Smooth muscle cell (in vitro differentiated cells): ENCODE results near the gene JPT2. TPM values are rescaled to one million over a fixed set of nuclear protein-coding genes. Genes with fewer than 3 reads are reported as not detected.

Experiments used
- DNase-seq: peaks from one replicate; lab custom pipeline; 2025; ENCODE audit not compliant: unreplicated experiment; lab: John Stamatoyannopoulos, UW
- H2AFZ ChIP-seq: fragments of 200-600 bp; sonication (generic); 2 replicates; pipeline ENCODE4 v1.6.0; 2016; ENCODE audit warnings: antibody characterized with exemption, low read depth, mild to moderate bottlenecking
- H3F3A ChIP-seq: fragments of 200-600 bp; sonication (generic); 2 replicates; pipeline ENCODE4 v1.6.0; 2017; ENCODE audit warnings: antibody characterized with exemption, low read depth
- H3K27ac ChIP-seq: fragments of 200-600 bp; sonication (generic); 2 replicates; pipeline ENCODE4 v1.5.1; 2016; ENCODE audit warnings: low read depth, mild to moderate bottlenecking
- H3K27me3 ChIP-seq: fragments of 200-600 bp; sonication (generic); 2 replicates; pipeline ENCODE4 v1.6.1; 2016; ENCODE audit warnings: low read depth, mild to moderate bottlenecking
- H3K36me3 ChIP-seq: fragments of 200-600 bp; sonication (generic); 2 replicates; pipeline ENCODE4 v1.5.1; 2016; ENCODE audit warnings: low read depth
- H3K4me1 ChIP-seq: fragments of 200-600 bp; sonication (generic); 2 replicates; pipeline ENCODE4 v1.5.1; 2016; ENCODE audit warnings: low read depth
- H3K4me2 ChIP-seq: fragments of 200-600 bp; sonication (generic); 2 replicates; pipeline ENCODE4 v1.6.0; 2016; ENCODE audit warnings: mild to moderate bottlenecking
- H3K4me3 ChIP-seq: fragments of 200-600 bp; sonication (generic); 2 replicates; pipeline ENCODE4 v1.5.1; 2016; ENCODE audit warnings: mild to moderate bottlenecking
- H3K79me2 ChIP-seq: fragments of 200-600 bp; sonication (generic); 2 replicates; pipeline ENCODE4 v1.6.0; 2016; ENCODE audit warnings: low read depth, mild to moderate bottlenecking
- H3K9ac ChIP-seq: fragments of 200-600 bp; sonication (generic); 2 replicates; pipeline ENCODE4 v1.6.0; 2016; ENCODE audit warnings: low read depth
- H3K9me3 ChIP-seq: fragments of 200-600 bp; sonication (generic); replicated peaks from 2 replicates; pipeline ENCODE4 v1.5.1; 2016; ENCODE audit warnings: low read depth
- H4K20me1 ChIP-seq: fragments of 200-600 bp; sonication (generic); 2 replicates; pipeline ENCODE4 v1.6.0; 2016; ENCODE audit warnings: low read depth
- WGBS: methylation state at CpG from one replicate; pipeline ENCODE4 v1.1.7; 2016; ENCODE audit warnings: low lambda C conversion rate; 5-methylcytosine and 5-hydroxymethylcytosine counted together
- polyA plus RNA-seq: library from polyadenylated mRNA; unstranded; fragments of >200 nt; fragmentation: Nextera tagmentation; extraction: Ambion mirVana; gene quantifications from 2 replicates; pipeline ENCODE4 v1.2.1, GENCODE V29; 2016
- total RNA-seq: library from RNA; depleted of rRNA; stranded (reverse); fragments of >200 nt; gene quantifications from 2 replicates; pipeline ENCODE4 v1.2.3, GENCODE V29; 2014
- TF ChIP-seq, protein P1 (sequence below): fragments of 200-600 bp; sonication (generic); IDR thresholded peaks from 2 replicates; pipeline ENCODE4 v1.5.1; 2017; ENCODE audit warnings: borderline replicate concordance, mild to moderate bottlenecking, antibody characterized with exemption; ENCODE audit not compliant: insufficient read depth, poor library complexity, severe bottlenecking

The JPT2 gene
- total and polyA plus RNA-seq, 2 experiments from 2014 or later: 7.2 to 28.6 TPM

DNA sequence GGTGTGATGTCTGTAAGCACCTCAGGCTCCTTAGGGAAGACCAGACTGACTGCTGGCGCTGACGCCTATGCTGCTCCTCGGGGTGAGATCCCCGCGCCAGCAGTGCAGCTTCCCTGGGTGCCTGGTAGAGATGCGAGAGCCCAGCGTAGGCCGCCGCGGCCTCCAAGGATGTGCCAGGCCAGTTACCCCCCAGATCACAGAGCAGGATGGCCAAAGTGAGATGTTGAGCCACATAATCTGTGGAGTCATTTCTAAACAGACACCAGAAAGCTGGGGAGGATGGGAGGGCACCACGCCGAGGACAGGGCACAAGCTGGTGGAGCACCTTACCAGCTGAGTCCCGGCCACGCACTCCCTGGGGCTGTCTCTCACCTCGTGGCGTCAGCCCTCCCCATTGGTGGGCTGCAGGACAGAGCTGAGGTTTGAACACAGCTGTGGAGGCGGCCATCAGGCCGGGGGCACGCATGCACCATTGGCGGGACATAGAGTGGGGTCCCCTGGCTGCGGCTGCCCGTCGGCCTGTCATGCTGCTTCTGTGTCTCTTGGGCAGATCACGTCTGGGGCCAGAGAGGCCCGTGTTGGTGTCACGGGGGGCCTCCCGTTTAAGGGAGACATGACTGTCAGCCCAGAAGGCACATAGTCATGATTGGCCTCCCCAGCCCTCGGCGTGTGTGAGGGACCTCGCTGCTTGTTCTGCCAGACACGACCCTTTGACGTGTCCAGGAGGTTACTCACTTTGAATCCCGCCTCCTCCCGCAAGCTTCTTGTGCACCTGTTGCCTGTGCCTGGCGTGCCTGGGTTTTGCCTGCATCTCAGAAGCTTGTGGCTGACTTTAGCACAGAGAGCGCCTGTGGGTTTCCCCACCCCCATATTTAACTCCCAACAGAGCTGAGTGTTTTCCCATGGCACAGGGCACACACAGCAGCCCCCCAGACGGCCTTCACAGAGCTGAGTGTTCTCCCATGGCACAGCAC, 49.9 kb downstream of the JPT2 start:
- WGBS: 96% methylated on average over 37 of the region's 37 CpGs
- TF ChIP-seq, protein P1, sequence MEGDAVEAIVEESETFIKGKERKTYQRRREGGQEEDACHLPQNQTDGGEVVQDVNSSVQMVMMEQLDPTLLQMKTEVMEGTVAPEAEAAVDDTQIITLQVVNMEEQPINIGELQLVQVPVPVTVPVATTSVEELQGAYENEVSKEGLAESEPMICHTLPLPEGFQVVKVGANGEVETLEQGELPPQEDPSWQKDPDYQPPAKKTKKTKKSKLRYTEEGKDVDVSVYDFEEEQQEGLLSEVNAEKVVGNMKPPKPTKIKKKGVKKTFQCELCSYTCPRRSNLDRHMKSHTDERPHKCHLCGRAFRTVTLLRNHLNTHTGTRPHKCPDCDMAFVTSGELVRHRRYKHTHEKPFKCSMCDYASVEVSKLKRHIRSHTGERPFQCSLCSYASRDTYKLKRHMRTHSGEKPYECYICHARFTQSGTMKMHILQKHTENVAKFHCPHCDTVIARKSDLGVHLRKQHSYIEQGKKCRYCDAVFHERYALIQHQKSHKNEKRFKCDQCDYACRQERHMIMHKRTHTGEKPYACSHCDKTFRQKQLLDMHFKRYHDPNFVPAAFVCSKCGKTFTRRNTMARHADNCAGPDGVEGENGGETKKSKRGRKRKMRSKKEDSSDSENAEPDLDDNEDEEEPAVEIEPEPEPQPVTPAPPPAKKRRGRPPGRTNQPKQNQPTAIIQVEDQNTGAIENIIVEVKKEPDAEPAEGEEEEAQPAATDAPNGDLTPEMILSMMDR: no peak
- Histone ChIP-seq H3F3A (no peaks in the 10 kb centered on the region), H3K79me2 (peaks cover 35% of the 10 kb centered on the region), H3K4me1 (no peaks in the 10 kb centered on the region), H3K4me3 (no peak overlapping the region), H3K27ac (no peak overlapping the region), H3K4me2 (no peak overlapping the region), H3K9me3 (no peaks in the 10 kb centered on the region), H3K27me3 (no peaks in the 10 kb centered on the region), H4K20me1 (peaks cover 45% of the 10 kb centered on the region), H3K36me3 (no peaks in the 10 kb centered on the region), H3K9ac (no peak overlapping the region), H2AFZ (no peak overlapping the region)
- no peak for DNase-seq

DNA sequence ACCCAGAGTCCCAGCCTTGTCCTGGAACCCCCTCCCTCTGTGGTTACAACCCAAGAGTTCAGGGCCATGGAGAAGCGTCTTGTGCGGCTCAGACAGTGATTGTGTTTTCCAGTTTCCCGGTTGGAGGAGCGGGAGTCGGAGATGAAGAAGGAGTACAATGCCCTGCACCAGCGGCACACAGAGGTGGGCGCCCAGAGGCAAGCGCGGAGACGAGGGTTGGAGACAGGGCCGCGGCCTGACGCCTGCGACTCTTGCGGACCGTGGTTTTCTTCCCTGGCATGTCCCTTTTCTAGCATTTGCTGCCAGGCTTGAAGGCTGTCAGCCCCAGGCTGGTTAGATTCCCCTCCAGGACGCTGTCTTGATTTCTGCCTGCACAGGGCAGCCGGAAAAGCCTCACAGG, 50.9 kb downstream of the JPT2 start:
- Histone ChIP-seq H3F3A (no peaks in the 10 kb centered on the region), H3K4me2 (no peak overlapping the region), H3K79me2 (peaks cover 24% of the 10 kb centered on the region), H2AFZ (no peak overlapping the region), H3K4me1 (no peaks in the 10 kb centered on the region), H3K9me3 (no peaks in the 10 kb centered on the region), H4K20me1 (peaks cover 44% of the 10 kb centered on the region), H3K27ac (no peak overlapping the region), H3K9ac (no peak overlapping the region), H3K4me3 (no peak overlapping the region), H3K36me3 (no peaks in the 10 kb centered on the region), H3K27me3 (no peaks in the 10 kb centered on the region)
- WGBS: 99% methylated on average over 18 of the region's 18 CpGs
- no peak for DNase-seq
- TF ChIP-seq, protein P1: no peak

DNA sequence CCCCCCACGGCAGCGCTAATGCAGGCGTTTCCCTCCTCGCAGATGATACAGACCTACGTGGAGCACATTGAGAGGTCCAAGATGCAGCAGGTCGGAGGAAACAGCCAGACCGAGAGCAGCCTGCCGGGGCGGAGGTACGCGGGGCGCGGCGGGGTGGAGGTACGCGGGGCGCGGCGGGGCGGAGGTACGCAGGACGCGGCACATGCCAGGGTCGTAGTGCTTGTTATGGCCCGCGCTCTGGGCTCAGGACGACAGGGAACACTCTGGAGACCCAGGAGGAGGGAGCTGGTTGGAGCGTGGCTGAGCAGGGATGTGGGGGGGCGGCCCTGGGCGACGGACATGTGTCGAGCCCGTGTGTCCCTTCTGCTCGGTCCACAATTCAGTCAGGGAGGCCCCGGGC, 51.4 kb downstream of the JPT2 start:
- Histone ChIP-seq H4K20me1 (peaks cover 40% of the 10 kb centered on the region), H3K9me3 (no peaks in the 10 kb centered on the region), H3F3A (peaks cover 2% of the 10 kb centered on the region), H2AFZ (no peak overlapping the region), H3K27me3 (no peaks in the 10 kb centered on the region), H3K4me1 (no peaks in the 10 kb centered on the region), H3K79me2 (peaks cover 21% of the 10 kb centered on the region), H3K4me3 (no peak overlapping the region), H3K36me3 (no peaks in the 10 kb centered on the region), H3K27ac (no peak overlapping the region), H3K9ac (no peak overlapping the region), H3K4me2 (no peak overlapping the region)
- TF ChIP-seq, protein P1: no peak
- 97% methylated on average over 21 of the region's 35 CpGs for WGBS
- DNase-seq: no peak
